Thymus (tissue), 11 donors: ENCODE data around the gene PLD5. TPM values are rescaled to one million over a fixed set of nuclear protein-coding genes. Genes with fewer than 3 reads are reported as not detected.
"Not testable (repeated sequence)": the region's sequence is repeated elsewhere in the genome, so short reads cannot be mapped to it uniquely, and the experiment has no call there.

ENCODE experiments used
- DNase-seq, 9 donors: peaks; one replicate each; pipeline ENCODE4 v3.0.0-alpha.2; 2013; ENCODE audit warnings: low spot score in 9 of 9, low read depth in 6 of 9, missing footprints in 1 of 9
- H3K27ac ChIP-seq, 2 donors: one replicate each; pipeline ENCODE4 v1.5.1; 2013; ENCODE audit warnings: control low read depth in 1 of 2, low read depth in 1 of 2, low read length in 1 of 2, mild to moderate bottlenecking in 1 of 2, moderate library complexity in 1 of 2
- H3K27me3 ChIP-seq, 2 donors: one replicate each; pipeline ENCODE4 v1.5.1; 2013; ENCODE audit warnings: low read length in 1 of 2; ENCODE audit not compliant: control insufficient read depth in 2 of 2, insufficient read depth in 1 of 2
- H3K36me3 ChIP-seq, 2 donors: one replicate each; pipeline ENCODE4 v1.5.1; 2013; ENCODE audit warnings: low read length in 1 of 2, mild to moderate bottlenecking in 1 of 2, moderate library complexity in 1 of 2; ENCODE audit not compliant: control insufficient read depth in 2 of 2, insufficient read depth in 2 of 2
- H3K4me1 ChIP-seq, 2 donors: one replicate each; pipeline ENCODE4 v1.5.1; 2013; ENCODE audit warnings: low read length in 2 of 2; ENCODE audit not compliant: control insufficient read depth in 2 of 2, insufficient read depth in 2 of 2
- H3K4me3 ChIP-seq, 2 donors: one replicate each; pipeline ENCODE4 v1.5.1; 2013; ENCODE audit warnings: low read length in 2 of 2, control low read depth in 1 of 2, mild to moderate bottlenecking in 1 of 2
- H3K9me3 ChIP-seq, 2 donors: one replicate each; pipeline ENCODE4 v1.5.1; 2013; ENCODE audit warnings: low read length in 1 of 2, mild to moderate bottlenecking in 1 of 2; ENCODE audit not compliant: control insufficient read depth in 2 of 2, insufficient read depth in 1 of 2
- WGBS: extraction: QIAGEN DNeasy Blood & Tissue Kit; methylation state at CpG from one replicate; pipeline ENCODE4 v1.1.7; 2013; 5-methylcytosine and 5-hydroxymethylcytosine counted together
- polyA plus RNA-seq: library from polyadenylated mRNA; stranded (reverse); fragments of 200-250 nt; gene quantifications from one replicate; pipeline ENCODE4 v1.2.3, GENCODE V29; 2013
- total RNA-seq: library from RNA; stranded (reverse); fragments of 120-200 nt; gene quantifications from one replicate; pipeline ENCODE4 v1.2.4, GENCODE V29; 2013
- donor health status: healthy.

PLD5 gene
- total and polyA plus RNA-seq, 2 donors, result 0.25 to 0.66 TPM

DNA sequence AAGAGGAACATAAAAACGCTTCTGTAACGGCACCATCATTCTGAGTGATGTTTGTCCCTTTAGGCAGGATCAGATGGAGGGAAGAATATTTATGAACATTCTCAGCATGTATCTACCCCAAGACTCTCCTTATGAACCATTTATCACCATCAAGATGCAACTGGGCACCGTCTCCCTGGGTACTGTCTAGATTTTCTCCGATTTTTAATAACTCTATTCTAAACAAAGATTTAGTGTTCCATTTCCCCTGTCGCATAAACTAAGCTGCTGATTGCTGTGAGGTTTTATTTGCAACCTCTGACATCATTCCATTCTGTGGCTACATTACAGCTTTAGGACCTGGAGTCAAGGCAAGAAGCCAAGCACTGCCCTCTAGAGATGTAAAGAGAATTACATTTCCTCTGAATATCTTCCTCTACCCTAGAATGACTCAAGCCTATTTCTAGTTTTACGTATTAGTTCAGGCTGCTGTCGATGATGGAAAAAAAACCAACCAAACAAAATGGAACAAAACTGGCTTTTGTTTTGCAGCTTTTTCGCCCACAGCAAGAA lies 395.5 kb downstream of the PLD5 start:
- no peaks in the 10 kb centered on the region for H3K9me3 ChIP-seq
- no peaks in the 10 kb centered on the region for H3K36me3 ChIP-seq
- H3K27ac ChIP-seq, result no peak overlapping the region
- no peaks in the 10 kb centered on the region for H3K27me3 ChIP-seq
- H3K4me1 ChIP-seq, result no peaks in the 10 kb centered on the region
- WGBS, result 77% methylated on average over 8 of the region's 8 CpGs
- H3K4me3 ChIP-seq, result no peak overlapping the region
- no peak for DNase-seq

DNA sequence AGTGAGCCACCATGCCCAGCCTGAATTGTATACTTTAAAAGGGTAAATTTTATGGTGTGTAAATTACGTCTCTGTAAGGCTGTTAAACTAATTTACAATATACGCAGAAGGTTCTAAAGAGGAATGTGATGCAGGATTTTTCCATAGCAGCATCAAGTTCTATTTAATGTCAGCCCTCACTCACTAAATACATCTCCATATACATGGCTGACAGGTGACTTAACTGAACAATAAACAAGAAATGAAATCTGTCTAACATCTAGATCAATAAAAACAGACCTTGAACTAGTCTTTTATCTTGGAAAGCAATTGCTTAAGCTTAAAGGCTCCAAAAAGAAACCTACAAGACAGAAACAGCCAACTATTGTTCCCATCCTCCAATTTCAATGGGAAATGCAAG lies 404.1 kb downstream of the PLD5 start:
- Histone ChIP-seq H3K36me3 (no peaks in the 10 kb centered on the region), H3K27ac (no peak overlapping the region), H3K27me3 (no peaks in the 10 kb centered on the region), H3K4me3 (no peak overlapping the region), H3K4me1 (no peaks in the 10 kb centered on the region), H3K9me3 (no peaks in the 10 kb centered on the region)
- no peak for DNase-seq
- 87% methylated on average over 2 of the region's 2 CpGs for WGBS

DNA sequence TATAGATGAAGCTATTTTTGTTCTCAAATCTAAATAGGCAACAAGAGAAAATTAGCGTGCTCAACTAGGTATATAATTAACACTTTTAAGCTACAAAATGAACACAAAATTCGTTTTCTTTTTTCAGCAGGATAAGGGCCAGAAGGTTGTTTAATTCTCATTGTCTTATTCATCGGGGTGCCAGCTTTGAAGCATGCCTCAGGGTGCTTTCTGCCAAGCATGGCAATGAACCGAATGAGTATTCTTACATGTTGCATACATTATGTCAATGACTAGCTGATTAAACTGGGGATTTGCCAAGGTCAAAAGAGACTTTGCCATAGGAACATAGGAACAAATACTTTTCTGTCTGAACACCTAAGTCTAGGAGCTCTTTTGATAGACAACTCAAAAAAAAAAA lies 423.6 kb downstream of the PLD5 start:
- Histone ChIP-seq H3K36me3 (no peaks in the 10 kb centered on the region), H3K4me3 (no peak overlapping the region), H3K4me1 (no peaks in the 10 kb centered on the region), H3K9me3 (no peaks in the 10 kb centered on the region), H3K27ac (no peak overlapping the region), H3K27me3 (no peaks in the 10 kb centered on the region)
- WGBS, result 87% methylated on average over 4 of the region's 4 CpGs
- no peak for DNase-seq

DNA sequence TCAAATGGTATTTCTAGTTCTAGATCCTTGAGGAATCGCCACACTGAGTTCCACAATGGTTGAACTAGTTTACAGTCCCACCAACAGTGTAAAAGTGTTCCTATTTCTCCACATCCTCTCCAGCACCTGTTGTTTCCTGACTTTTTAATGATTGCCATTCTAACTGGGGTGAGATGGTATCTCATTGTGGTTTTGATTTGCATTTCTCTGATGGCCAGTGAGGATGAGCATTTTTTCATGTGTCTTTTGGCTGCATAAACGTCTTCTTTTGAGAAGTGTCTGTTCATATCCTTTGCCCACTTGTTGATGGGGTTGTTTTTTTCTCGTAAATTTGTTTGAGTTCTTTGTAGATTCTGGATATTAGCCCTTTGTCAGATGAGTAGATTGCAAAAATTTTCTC lies 427.2 kb downstream of the PLD5 start:
- DNase-seq, H3K4me1 ChIP-seq, H3K27me3 ChIP-seq, H3K9me3 ChIP-seq, H3K4me3 ChIP-seq, H3K27ac ChIP-seq, H3K36me3 ChIP-seq: not testable (repeated sequence)
- 86% methylated on average over 3 of the region's 3 CpGs for WGBS

DNA sequence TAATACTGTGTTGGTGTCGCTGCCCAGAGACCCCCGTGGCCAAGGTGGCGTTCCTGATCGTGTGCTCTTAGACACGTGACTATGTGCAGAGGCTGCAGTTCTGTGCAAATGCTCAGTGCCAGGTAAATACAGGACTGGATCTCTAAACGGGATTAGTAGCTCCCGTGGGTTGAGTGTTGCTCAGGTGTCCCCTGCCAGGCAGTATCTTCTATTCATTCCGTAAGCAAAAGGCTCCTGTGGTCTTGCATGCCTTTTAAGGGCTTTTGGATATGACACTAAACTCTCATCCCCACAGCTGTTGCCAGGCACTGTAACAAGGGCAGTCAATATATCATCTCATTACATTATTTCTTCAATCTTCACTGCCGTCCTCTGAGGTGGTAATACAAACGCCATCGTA lies 431.4 kb downstream of the PLD5 start:
- no peaks in the 10 kb centered on the region for H3K27me3 ChIP-seq
- no peak for DNase-seq
- H3K36me3 ChIP-seq, result no peaks in the 10 kb centered on the region
- H3K4me3 ChIP-seq, result no peak overlapping the region
- H3K4me1 ChIP-seq, result no peaks in the 10 kb centered on the region
- no peak overlapping the region for H3K27ac ChIP-seq
- WGBS, result 91% methylated on average over 11 of the region's 11 CpGs
- no peaks in the 10 kb centered on the region for H3K9me3 ChIP-seq

DNA sequence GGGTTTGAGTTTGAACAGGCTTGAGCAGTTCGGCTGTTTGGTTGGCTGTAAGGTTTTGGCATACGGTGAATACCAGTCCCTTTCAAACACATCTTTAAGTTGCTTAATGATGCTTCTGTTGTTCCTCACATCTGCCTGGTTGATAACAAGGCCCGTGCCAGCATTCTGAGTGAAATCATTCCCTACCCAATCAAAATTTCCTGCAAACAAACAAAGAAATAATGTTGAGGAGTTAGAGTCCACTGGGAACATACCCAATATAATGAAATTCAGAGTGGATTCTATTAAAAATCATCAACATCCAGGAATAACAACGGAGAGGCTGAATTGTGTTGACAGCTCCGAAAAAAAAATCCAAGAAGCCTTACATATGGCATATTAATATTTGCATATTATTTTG lies 434.6 kb downstream of the PLD5 start:
- Histone ChIP-seq H3K36me3 (no peaks in the 10 kb centered on the region), H3K27ac (no peak overlapping the region), H3K4me3 (no peak overlapping the region), H3K27me3 (no peaks in the 10 kb centered on the region), H3K9me3 (no peaks in the 10 kb centered on the region), H3K4me1 (no peaks in the 10 kb centered on the region)
- no peak for DNase-seq
- 63% methylated on average over 5 of the region's 5 CpGs for WGBS

DNA sequence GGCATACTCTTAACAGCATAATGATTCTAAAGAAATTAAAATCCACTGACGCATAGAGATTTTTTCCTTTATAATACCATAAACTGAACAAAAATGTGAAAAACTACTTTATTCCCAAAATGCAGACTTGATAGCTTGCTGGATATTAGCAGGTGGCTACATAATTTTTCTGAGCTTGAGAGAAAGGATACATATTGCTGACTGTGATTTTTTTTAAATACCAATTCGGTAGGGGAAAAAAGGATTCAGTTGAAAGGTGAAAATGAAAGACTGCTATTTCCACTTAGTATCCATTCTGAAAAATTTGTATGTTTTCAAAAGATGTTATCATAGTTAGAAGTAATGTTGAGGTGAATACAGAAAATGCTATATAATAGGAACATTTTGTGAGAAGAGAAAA lies 435.6 kb downstream of the PLD5 start:
- Histone ChIP-seq H3K27me3 (no peaks in the 10 kb centered on the region), H3K27ac (no peak overlapping the region), H3K4me3 (no peak overlapping the region), H3K9me3 (no peaks in the 10 kb centered on the region), H3K36me3 (no peaks in the 10 kb centered on the region), H3K4me1 (no peaks in the 10 kb centered on the region)
- WGBS, result 93% methylated on average over 2 of the region's 2 CpGs
- no peak for DNase-seq

DNA sequence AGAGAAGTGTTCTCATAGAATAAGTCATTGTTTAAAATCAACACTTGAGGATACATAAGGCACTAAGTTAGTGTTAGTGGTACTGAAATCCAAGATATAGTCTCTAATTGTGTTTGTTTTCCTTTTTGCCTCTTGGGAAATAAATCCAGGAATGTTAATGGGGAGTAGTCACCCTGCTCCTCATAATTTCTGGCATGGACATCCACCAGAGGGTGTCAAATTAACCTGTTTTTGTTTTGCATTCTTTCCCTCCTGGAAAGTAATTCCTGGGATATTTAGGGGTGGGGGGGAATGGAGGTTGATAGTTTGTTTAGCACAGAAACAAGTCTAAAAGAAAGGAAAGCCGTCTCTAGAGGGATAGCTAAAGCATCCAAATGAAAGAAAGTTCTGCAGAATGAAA lies 437.8 kb downstream of the PLD5 start:
- Histone ChIP-seq H3K27me3 (no peaks in the 10 kb centered on the region), H3K4me3 (no peak overlapping the region), H3K36me3 (no peaks in the 10 kb centered on the region), H3K9me3 (no peaks in the 10 kb centered on the region), H3K27ac (no peak overlapping the region), H3K4me1 (no peaks in the 10 kb centered on the region)
- DNase-seq, result no peak
- 92% methylated on average over 1 of the region's 1 CpG for WGBS

DNA sequence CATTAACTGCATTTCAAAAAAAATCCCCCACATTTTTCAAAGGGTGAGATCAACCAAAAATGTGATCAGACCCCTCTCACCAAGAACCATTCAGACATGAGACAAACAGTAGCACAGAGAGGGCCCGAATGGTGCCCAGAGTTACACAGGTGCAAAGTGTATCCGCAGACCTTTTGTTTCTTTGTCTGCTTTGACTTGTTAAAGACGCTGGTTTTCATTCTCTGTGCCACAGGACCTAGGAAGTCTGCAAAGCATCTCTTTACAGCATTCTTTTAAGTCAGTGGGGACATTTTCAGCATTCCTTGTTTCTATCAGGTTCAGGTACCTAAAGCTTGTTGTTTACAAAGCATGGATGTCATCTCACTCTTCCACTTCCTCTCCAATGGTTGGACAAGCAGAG lies 438.4 kb downstream of the PLD5 start:
- Histone ChIP-seq H3K27ac (no peak overlapping the region), H3K27me3 (no peaks in the 10 kb centered on the region), H3K4me1 (no peaks in the 10 kb centered on the region), H3K36me3 (no peaks in the 10 kb centered on the region), H3K9me3 (no peaks in the 10 kb centered on the region), H3K4me3 (no peak overlapping the region)
- DNase-seq, result no peak
- 77% methylated on average over 3 of the region's 3 CpGs for WGBS

DNA sequence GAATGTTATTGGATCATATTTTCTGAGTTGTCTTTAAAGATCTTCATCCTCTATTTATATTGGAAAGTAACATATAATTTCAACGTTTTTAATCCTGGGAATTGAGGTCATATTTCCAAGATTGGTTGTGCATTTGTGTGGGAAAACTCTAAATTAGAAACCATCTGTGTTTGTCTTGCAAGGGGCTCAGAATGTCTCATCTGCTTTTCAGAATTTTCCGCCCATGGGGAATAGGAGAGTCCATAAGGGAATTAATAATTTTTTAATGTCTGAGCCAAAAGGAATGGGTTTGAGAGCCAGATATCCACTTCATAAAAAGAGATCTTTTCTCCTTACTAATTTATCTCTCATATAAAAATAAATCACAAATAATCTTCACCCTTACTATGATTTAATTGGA lies 440.8 kb downstream of the PLD5 start:
- H3K36me3 ChIP-seq, result no peaks in the 10 kb centered on the region
- DNase-seq, result no peak
- WGBS, result 93% methylated on average over 2 of the region's 2 CpGs
- H3K4me1 ChIP-seq, result no peaks in the 10 kb centered on the region
- no peak overlapping the region for H3K27ac ChIP-seq
- H3K9me3 ChIP-seq, result no peaks in the 10 kb centered on the region
- no peaks in the 10 kb centered on the region for H3K27me3 ChIP-seq
- H3K4me3 ChIP-seq, result no peak overlapping the region
